H9 (cell line): ENCODE measurements around the gene TIMM50. TPM values are rescaled to one million over a fixed set of nuclear protein-coding genes. Genes with fewer than 3 reads are reported as not detected.

Experiments
- DNase-seq: peaks from one replicate; pipeline ENCODE4 v3.0.0-alpha.2; 2017
- H2AFZ ChIP-seq: one replicate; pipeline ENCODE4 v1.6.1; 2013; ENCODE audit warnings: mild to moderate bottlenecking, low read length, control low read depth, moderate library complexity
- H2AK5ac ChIP-seq: 2 replicates; pipeline ENCODE4 v1.6.1; 2013; ENCODE audit warnings: low read length, control low read depth, mixed read lengths; ENCODE audit not compliant: insufficient read length
- H2BK120ac ChIP-seq: one replicate; pipeline ENCODE4 v1.6.1; 2013; ENCODE audit warnings: low read depth, mild to moderate bottlenecking, low read length, control low read depth, inconsistent platforms; ENCODE audit not compliant: poor library complexity, severe bottlenecking
- H2BK12ac ChIP-seq: 2 replicates; pipeline ENCODE4 v1.6.1; 2013; ENCODE audit warnings: low read length, control low read depth, mixed read lengths, low read depth; ENCODE audit not compliant: insufficient read length
- H2BK15ac ChIP-seq: 2 replicates; pipeline ENCODE4 v1.6.1; 2013; ENCODE audit warnings: low read depth, low read length, control low read depth
- H2BK20ac ChIP-seq: one replicate; pipeline ENCODE4 v1.6.1; 2013; ENCODE audit warnings: low read depth, mild to moderate bottlenecking, low read length, control low read depth, inconsistent platforms; ENCODE audit not compliant: poor library complexity, severe bottlenecking
- H2BK5ac ChIP-seq: 2 replicates; pipeline ENCODE4 v1.6.1; 2013; ENCODE audit warnings: low read length, control low read depth, mixed read lengths; ENCODE audit not compliant: insufficient read length
- H3K14ac ChIP-seq: 2 replicates; pipeline ENCODE4 v1.6.1; 2013; ENCODE audit warnings: low read length, control low read depth; ENCODE audit not compliant: insufficient read depth
- H3K18ac ChIP-seq: 2 replicates; pipeline ENCODE4 v1.6.1; 2013; ENCODE audit warnings: low read depth, mild to moderate bottlenecking, mixed read lengths, low read length, control low read depth; ENCODE audit not compliant: insufficient read length
- H3K23ac ChIP-seq: 2 replicates; pipeline ENCODE4 v1.6.1; 2013; ENCODE audit warnings: low read length, control low read depth, mixed read lengths, low read depth; ENCODE audit not compliant: insufficient read length
- H3K23me2 ChIP-seq: 2 replicates; pipeline ENCODE4 v1.6.1; 2013; ENCODE audit warnings: low read depth, mild to moderate bottlenecking, mixed read lengths, low read length, control low read depth; ENCODE audit not compliant: insufficient read length, poor library complexity, severe bottlenecking
- H3K27ac ChIP-seq: 2 replicates; pipeline ENCODE4 v1.5.1; 2013; ENCODE audit warnings: low read length, control low read depth, mixed read lengths, low read depth; ENCODE audit not compliant: insufficient read length
- H3K27me3 ChIP-seq: 2 replicates; pipeline ENCODE4 v1.6.1; 2013; ENCODE audit warnings: low read length, control low read depth, inconsistent platforms; ENCODE audit not compliant: insufficient read depth
- H3K4ac ChIP-seq: 2 replicates; pipeline ENCODE4 v1.6.1; 2013; ENCODE audit warnings: low read depth, mild to moderate bottlenecking, control low read depth, inconsistent platforms, low read length, moderate library complexity
- H3K4me1 ChIP-seq: 2 replicates; pipeline ENCODE4 v1.6.1; 2013; ENCODE audit warnings: low read length, control low read depth, inconsistent platforms; ENCODE audit not compliant: insufficient read depth
- H3K4me2 ChIP-seq: 2 replicates; pipeline ENCODE4 v1.6.1; 2013; ENCODE audit warnings: low read length, control low read depth, mixed read lengths; ENCODE audit not compliant: insufficient read length, insufficient read depth
- H3K56ac ChIP-seq: 2 replicates; pipeline ENCODE4 v1.6.1; 2013; ENCODE audit warnings: low read depth, mild to moderate bottlenecking, mixed read lengths, low read length, control low read depth; ENCODE audit not compliant: insufficient read length
- H3K79me1 ChIP-seq: 2 replicates; pipeline ENCODE4 v1.6.1; 2013; ENCODE audit warnings: low read depth, mild to moderate bottlenecking, moderate library complexity, low read length, control low read depth, inconsistent platforms; ENCODE audit not compliant: insufficient read depth, poor library complexity, severe bottlenecking
- H3K79me2 ChIP-seq: 2 replicates; pipeline ENCODE4 v1.6.1; 2013; ENCODE audit warnings: low read length, control low read depth, inconsistent platforms; ENCODE audit not compliant: insufficient read depth
- H3K9ac ChIP-seq: 2 replicates; pipeline ENCODE4 v1.6.1; 2013; ENCODE audit warnings: low read length, control low read depth, mixed read lengths; ENCODE audit not compliant: insufficient read length; ENCODE audit errors: extremely low read depth
- H3K9me3 ChIP-seq: one replicate; pipeline ENCODE4 v1.6.1; 2013; ENCODE audit warnings: low read depth, low read length, inconsistent platforms; ENCODE audit not compliant: control insufficient read depth
- H3T11ph ChIP-seq: one replicate; pipeline ENCODE4 v1.6.1; 2013; ENCODE audit warnings: mild to moderate bottlenecking, low read length, control low read depth, inconsistent platforms
- H4K20me1 ChIP-seq: one replicate; pipeline ENCODE4 v1.6.1; 2013; ENCODE audit not compliant: control insufficient read depth, insufficient read length, insufficient read depth
- H4K5ac ChIP-seq: 2 replicates; pipeline ENCODE4 v1.6.1; 2013; ENCODE audit warnings: low read depth, mild to moderate bottlenecking, mixed read lengths, low read length, control low read depth; ENCODE audit not compliant: insufficient read length
- H4K8ac ChIP-seq: replicated peaks from 2 replicates; pipeline ENCODE4 v1.6.1; 2013; ENCODE audit warnings: low read length, control low read depth, mixed read lengths, low read depth; ENCODE audit not compliant: insufficient read length
- H4K91ac ChIP-seq: 2 replicates; pipeline ENCODE4 v1.6.1; 2013; ENCODE audit warnings: low read depth, mild to moderate bottlenecking, moderate library complexity, mixed read lengths, low read length, control low read depth; ENCODE audit not compliant: insufficient read length
- H3K27ac Mint-ChIP-seq, 3 experiments: 2 replicates in 2 of 3; 3 replicates in 1 of 3; pipeline ENCODE4 v1.8.0; 2020 to 2021; ENCODE audit warnings: mixed read lengths in 3 of 3, mild to moderate bottlenecking in 1 of 3, moderate library complexity in 1 of 3
- H3K27me3 Mint-ChIP-seq: 2 replicates; pipeline ENCODE4 v1.8.0; 2021; ENCODE audit warnings: low read depth, mild to moderate bottlenecking, moderate library complexity, mixed read lengths
- H3K36me3 Mint-ChIP-seq, 3 experiments: 2 replicates in 2 of 3; 3 replicates in 1 of 3; pipeline ENCODE4 v1.8.0; 2020 to 2021; ENCODE audit warnings: low read depth in 3 of 3, mixed read lengths in 3 of 3; ENCODE audit not compliant: insufficient read depth in 1 of 3
- H3K4me1 Mint-ChIP-seq, 2 experiments: 2 replicates each; pipeline ENCODE4 v1.8.0; 2020; ENCODE audit warnings: mixed read lengths in 2 of 2
- H3K4me3 Mint-ChIP-seq, 2 experiments: 2 replicates in 1 of 2; 3 replicates in 1 of 2; pipeline ENCODE4 v1.8.0; 2020 to 2021; ENCODE audit warnings: mild to moderate bottlenecking in 2 of 2, mixed read lengths in 2 of 2, moderate library complexity in 1 of 2
- H3K9me3 Mint-ChIP-seq, 2 experiments: 2 replicates in 1 of 2; 3 replicates in 1 of 2; pipeline ENCODE4 v1.8.0; 2020; ENCODE audit warnings: mild to moderate bottlenecking in 2 of 2, mixed read lengths in 2 of 2, moderate library complexity in 1 of 2
- WGBS: extraction: QIAGEN DNeasy Blood & Tissue Kit; methylation state at CpG from one replicate; pipeline ENCODE4 v1.1.7; 2013; ENCODE audit warnings: missing lambda C conversion rate, low lambda C conversion rate, mixed read lengths; ENCODE audit not compliant: insufficient read length; ENCODE audit errors: extremely low coverage; 5-methylcytosine and 5-hydroxymethylcytosine counted together
- total RNA-seq: library from RNA; stranded (reverse); gene quantifications from 2 replicates; pipeline ENCODE4 v1.2.1, GENCODE V29; 2021
- TF ChIP-seq, protein P1 (sequence below): fragments of 200-600 bp; sonication (generic); conservative IDR thresholded peaks from 3 replicates; pipeline ENCODE4 v1.8.0; 2021; ENCODE audit warnings: antibody characterized with exemption, mild to moderate bottlenecking

TIMM50 gene
- total RNA-seq, 1 experiment from 2014 or later, result 128 TPM

DNA sequence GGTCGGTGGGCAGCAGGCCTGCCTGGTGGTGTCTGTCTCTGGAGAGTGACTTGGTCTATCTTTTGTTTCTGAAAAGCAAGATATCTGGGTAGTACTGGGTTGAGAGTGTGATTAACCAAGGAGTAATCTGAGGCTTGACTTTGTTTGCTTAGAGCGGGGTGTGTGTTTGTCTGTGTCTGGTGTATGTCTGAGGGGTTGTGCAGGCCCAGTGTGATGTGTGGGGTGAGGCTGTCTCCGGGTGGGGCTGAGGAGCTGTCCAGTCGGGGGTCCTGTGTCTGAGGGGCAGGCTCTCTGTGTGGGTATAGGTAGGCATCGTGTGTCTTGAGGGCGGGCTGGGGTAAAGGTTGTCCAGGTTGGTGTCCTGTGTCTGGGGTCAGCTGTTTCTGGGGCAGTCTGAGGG lies 11.1 kb upstream of the TIMM50 start:
- Histone ChIP-seq H2BK12ac (no peak overlapping the region), H3K27me3 (no peaks in the 10 kb centered on the region), H2BK20ac (no peak overlapping the region), H3K4me2 (no peak overlapping the region), H3K14ac (no peak overlapping the region), H2BK5ac (no peak overlapping the region), H4K20me1 (peaks cover 3% of the 10 kb centered on the region), H3K18ac (no peak overlapping the region), H3K23me2 (no peaks in the 10 kb centered on the region), H3K9me3 (no peaks in the 10 kb centered on the region), H3K4me1 (no peaks in the 10 kb centered on the region), H3K79me1 (no peaks in the 10 kb centered on the region), H3T11ph (no peak overlapping the region), H2BK120ac (no peak overlapping the region), H3K79me2 (no peaks in the 10 kb centered on the region), H4K8ac (no peak overlapping the region), H2AK5ac (no peak overlapping the region), H3K27ac (no peak overlapping the region), H4K5ac (no peak overlapping the region), H4K91ac (no peak overlapping the region), H2AFZ (no peak overlapping the region), H3K4ac (no peak overlapping the region), H3K9ac (no peak overlapping the region), H2BK15ac (no peak overlapping the region), H3K56ac (no peak overlapping the region), H3K23ac (no peak overlapping the region)
- Mint-ChIP-seq H3K9me3 (no peaks in the 10 kb centered on the region), H3K36me3 (peaks cover 49 to 85% (median 79%) of the 10 kb centered on the region in 3 experiments), H3K4me1 (peaks cover 0 to 3% of the 10 kb centered on the region in 2 experiments; a peak in 1 of 4 replicates), H3K27ac (no peak overlapping the region), H3K4me3 (no peak overlapping the region), H3K27me3 (no peaks in the 10 kb centered on the region; the same call in 1 of the 2 replicates)
- DNase-seq, result no peak
- no CpG with 5 or more reads among the region's 6 CpGs for WGBS
- TF ChIP-seq, protein P1, sequence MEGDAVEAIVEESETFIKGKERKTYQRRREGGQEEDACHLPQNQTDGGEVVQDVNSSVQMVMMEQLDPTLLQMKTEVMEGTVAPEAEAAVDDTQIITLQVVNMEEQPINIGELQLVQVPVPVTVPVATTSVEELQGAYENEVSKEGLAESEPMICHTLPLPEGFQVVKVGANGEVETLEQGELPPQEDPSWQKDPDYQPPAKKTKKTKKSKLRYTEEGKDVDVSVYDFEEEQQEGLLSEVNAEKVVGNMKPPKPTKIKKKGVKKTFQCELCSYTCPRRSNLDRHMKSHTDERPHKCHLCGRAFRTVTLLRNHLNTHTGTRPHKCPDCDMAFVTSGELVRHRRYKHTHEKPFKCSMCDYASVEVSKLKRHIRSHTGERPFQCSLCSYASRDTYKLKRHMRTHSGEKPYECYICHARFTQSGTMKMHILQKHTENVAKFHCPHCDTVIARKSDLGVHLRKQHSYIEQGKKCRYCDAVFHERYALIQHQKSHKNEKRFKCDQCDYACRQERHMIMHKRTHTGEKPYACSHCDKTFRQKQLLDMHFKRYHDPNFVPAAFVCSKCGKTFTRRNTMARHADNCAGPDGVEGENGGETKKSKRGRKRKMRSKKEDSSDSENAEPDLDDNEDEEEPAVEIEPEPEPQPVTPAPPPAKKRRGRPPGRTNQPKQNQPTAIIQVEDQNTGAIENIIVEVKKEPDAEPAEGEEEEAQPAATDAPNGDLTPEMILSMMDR, result no peak
